Body of pancreas (tissue), 4 donors: ENCODE measurements around the gene PATJ.

Experiments used
- CTCF ChIP-seq, 7 experiments: fragments of 450-650 bp in 4 of 7; fragments of 200-600 bp in 3 of 7; sonication (generic) in 3 of 7; IDR thresholded peaks; one replicate each; pipeline ENCODE4 v1.5.1; 2016 to 2019; ENCODE audit warnings: antibody characterized with exemption in 7 of 7
- POLR2A ChIP-seq, 3 donors: fragments of 450-650 bp; IDR thresholded peaks; one replicate each; pipeline ENCODE4 v1.6.1; 2016; ENCODE audit warnings: antibody characterized with exemption in 3 of 3, mild to moderate bottlenecking in 2 of 3

DNA sequence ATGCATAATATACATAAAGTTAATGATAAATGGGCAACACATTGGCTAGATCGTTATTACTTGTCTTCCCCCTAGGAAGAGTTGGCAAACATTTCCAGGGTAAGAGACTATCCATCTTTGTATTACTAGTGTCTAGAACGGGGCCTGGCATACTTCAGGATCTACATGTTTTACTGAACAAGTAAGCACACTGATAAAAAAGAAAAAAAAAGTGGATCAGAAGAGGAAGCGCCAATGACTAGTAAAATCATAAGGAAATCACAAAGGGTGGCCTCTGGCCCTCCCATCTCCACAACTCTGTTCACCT lies 17.8 kb upstream of the PATJ start:
- TF ChIP-seq CTCF (IDR thresholded peaks at IDR 0.05) (no peak), POLR2A (IDR thresholded peaks at IDR 0.05) (no peak)
